ENCODE measurements around the gene PTPRM.

- TF ChIP-seq CTCF (conservative IDR thresholded peaks at IDR 0.05; ENCODE audit: low read depth, low read length) (no peak), POLR2A (IDR thresholded peaks at IDR 0.05; ENCODE audit: low read depth, low read length) (no peak), MAFK (IDR thresholded peaks at IDR 0.05; ENCODE audit: low read depth, low read length) (no peak), MAZ (IDR thresholded peaks at IDR 0.05; ENCODE audit: borderline replicate concordance, low read depth, low read length) (no peak), RAD21 (IDR thresholded peaks at IDR 0.05; ENCODE audit: low read length) (no peak), FOS (IDR thresholded peaks at IDR 0.05; ENCODE audit: low read depth, low read length) (no peak)
- TF ChIP-seq, protein P1, sequence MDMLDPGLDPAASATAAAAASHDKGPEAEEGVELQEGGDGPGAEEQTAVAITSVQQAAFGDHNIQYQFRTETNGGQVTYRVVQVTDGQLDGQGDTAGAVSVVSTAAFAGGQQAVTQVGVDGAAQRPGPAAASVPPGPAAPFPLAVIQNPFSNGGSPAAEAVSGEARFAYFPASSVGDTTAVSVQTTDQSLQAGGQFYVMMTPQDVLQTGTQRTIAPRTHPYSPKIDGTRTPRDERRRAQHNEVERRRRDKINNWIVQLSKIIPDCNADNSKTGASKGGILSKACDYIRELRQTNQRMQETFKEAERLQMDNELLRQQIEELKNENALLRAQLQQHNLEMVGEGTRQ (IDR thresholded peaks at IDR 0.05; ENCODE audit: low read depth, low read length): no peak
Observed at GRCh38 chr18:8163286-8163959, 596.3 kb downstream of the PTPRM start.
